Breast epithelium (tissue), 4 donors: ENCODE measurements around the gene CDS1. TPM values are rescaled to one million over a fixed set of nuclear protein-coding genes. Genes with fewer than 3 reads are reported as not detected.
"Not testable (repeated sequence)": the region's sequence is repeated elsewhere in the genome, so short reads cannot be mapped to it uniquely, and the experiment has no call there.

ENCODE experiments used
- DNase-seq, 2 donors: peaks; one replicate each; pipeline ENCODE4 v3.0.0-alpha.2; 2019; ENCODE audit warnings: low spot score in 2 of 2
- H3K27ac ChIP-seq, 2 donors: fragments of 200-600 bp; sonication (generic) in 1 of 2; one replicate each; pipeline ENCODE4 v1.5.1; 2016 to 2019; ENCODE audit warnings: mild to moderate bottlenecking in 1 of 2
- H3K27me3 ChIP-seq, 2 donors: fragments of 200-600 bp; sonication (generic) in 1 of 2; one replicate each; pipeline versions ENCODE4 v1.5.1 to v1.6.0; 2017 to 2019; ENCODE audit warnings: control low read depth in 1 of 2, mild to moderate bottlenecking in 1 of 2
- H3K36me3 ChIP-seq: fragments of 200-600 bp; one replicate; pipeline ENCODE4 v1.5.1; 2019
- H3K4me1 ChIP-seq, 2 donors: fragments of 200-600 bp; sonication (generic); one replicate each; pipeline ENCODE4 v1.5.1; 2016 to 2019; ENCODE audit warnings: control low read depth in 1 of 2
- H3K4me3 ChIP-seq, 3 donors: fragments of 200-600 bp; sonication (generic); 1 replicate in 2 of 3; 2 replicates in 1 of 3; pipeline ENCODE4 v1.5.1; 2016 to 2019; ENCODE audit warnings: mild to moderate bottlenecking in 3 of 3, moderate library complexity in 2 of 3
- H3K9me3 ChIP-seq, 2 donors: fragments of 200-600 bp; sonication (generic) in 1 of 2; one replicate each; pipeline ENCODE4 v1.5.1; 2016 to 2019; ENCODE audit warnings: control low read depth in 1 of 2
- POLR2A ChIP-seq: fragments of 450-650 bp; IDR thresholded peaks from one replicate; pipeline ENCODE4 v1.6.1; 2016; ENCODE audit warnings: antibody characterized with exemption, mild to moderate bottlenecking, moderate library complexity
- POLR2AphosphoS5 ChIP-seq, 3 donors: sonication (generic); formaldehyde crosslinking; IDR thresholded peaks; one replicate each; pipeline ENCODE4 v1.6.1; 2017; ENCODE audit warnings: antibody characterized with exemption in 3 of 3
- intact Hi-C: fragments of 100-400 bp; cut with DNase I; formaldehyde crosslinking; loops from one replicate; pipeline ENCODE4 v1.15.1; 2023; ENCODE audit warnings: low total_unique reads
- total RNA-seq, 3 donors: library from RNA; depleted of rRNA; stranded (reverse); fragments of >200 nt; gene quantifications; one replicate each; pipeline ENCODE4 v1.1.0, GENCODE V29; 2016
- TF ChIP-seq, protein P1 (sequence below), 3 donors: fragments of 450-650 bp; IDR thresholded peaks; one replicate each; pipeline ENCODE4 v1.5.1; 2016 to 2017; ENCODE audit warnings: antibody characterized with exemption in 3 of 3, mild to moderate bottlenecking in 3 of 3, moderate library complexity in 3 of 3

CDS1 gene
- total RNA-seq, 3 donors from 2014 or later = 1.1 to 29.6 (median 9.8) TPM

- no peak for DNase-seq
- Histone ChIP-seq H3K36me3 (no peaks in the 10 kb centered on the region), H3K4me3 (no peak overlapping the region), H3K27ac (no peak overlapping the region), H3K27me3 (no peaks in the 10 kb centered on the region), H3K4me1 (no peaks in the 10 kb centered on the region), H3K9me3 (no peaks in the 10 kb centered on the region)
- intact Hi-C loops = no loop called here
- TF ChIP-seq POLR2A (no peak), POLR2AphosphoS5 (IDR thresholded peaks at IDR 0.05) (no peak)
- TF ChIP-seq, protein P1, sequence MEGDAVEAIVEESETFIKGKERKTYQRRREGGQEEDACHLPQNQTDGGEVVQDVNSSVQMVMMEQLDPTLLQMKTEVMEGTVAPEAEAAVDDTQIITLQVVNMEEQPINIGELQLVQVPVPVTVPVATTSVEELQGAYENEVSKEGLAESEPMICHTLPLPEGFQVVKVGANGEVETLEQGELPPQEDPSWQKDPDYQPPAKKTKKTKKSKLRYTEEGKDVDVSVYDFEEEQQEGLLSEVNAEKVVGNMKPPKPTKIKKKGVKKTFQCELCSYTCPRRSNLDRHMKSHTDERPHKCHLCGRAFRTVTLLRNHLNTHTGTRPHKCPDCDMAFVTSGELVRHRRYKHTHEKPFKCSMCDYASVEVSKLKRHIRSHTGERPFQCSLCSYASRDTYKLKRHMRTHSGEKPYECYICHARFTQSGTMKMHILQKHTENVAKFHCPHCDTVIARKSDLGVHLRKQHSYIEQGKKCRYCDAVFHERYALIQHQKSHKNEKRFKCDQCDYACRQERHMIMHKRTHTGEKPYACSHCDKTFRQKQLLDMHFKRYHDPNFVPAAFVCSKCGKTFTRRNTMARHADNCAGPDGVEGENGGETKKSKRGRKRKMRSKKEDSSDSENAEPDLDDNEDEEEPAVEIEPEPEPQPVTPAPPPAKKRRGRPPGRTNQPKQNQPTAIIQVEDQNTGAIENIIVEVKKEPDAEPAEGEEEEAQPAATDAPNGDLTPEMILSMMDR (IDR thresholded peaks at IDR 0.05) = no peak
Measured at GRCh38 chr4:84652478-84652877, 69.6 kb downstream of the CDS1 start.

DNA sequence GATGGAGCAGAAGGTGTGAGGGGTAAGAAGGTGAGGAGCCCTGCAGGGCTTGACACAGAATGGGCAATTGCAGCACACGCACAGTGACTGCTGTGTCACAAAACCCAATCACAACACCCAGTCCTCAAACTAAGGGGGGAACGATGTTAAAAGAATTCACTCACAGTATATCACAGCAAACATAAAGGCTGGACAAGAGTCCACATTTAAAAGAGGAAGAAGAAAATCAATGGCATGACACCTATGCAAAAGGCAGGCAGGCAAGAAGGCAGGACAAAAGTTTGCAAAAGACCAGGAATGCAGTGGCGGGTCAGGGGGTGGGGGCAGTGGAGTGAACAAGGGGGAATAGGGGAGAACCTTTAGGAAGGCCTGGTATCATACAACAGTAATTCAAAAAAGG, 77.7 kb downstream of the CDS1 start:
- intact Hi-C loops = no loop called here
- Histone ChIP-seq H3K4me3 (no peak overlapping the region), H3K4me1 (no peaks in the 10 kb centered on the region), H3K9me3 (peaks cover 0 to 6% of the 10 kb centered on the region in 2 donors), H3K36me3 (no peaks in the 10 kb centered on the region), H3K27me3 (no peaks in the 10 kb centered on the region), H3K27ac (no peak overlapping the region)
- no peak for DNase-seq
- TF ChIP-seq POLR2A (no peak), POLR2AphosphoS5 (IDR thresholded peaks at IDR 0.05) (no peak)
- TF ChIP-seq, protein P1 (IDR thresholded peaks at IDR 0.05) = no peak

DNA sequence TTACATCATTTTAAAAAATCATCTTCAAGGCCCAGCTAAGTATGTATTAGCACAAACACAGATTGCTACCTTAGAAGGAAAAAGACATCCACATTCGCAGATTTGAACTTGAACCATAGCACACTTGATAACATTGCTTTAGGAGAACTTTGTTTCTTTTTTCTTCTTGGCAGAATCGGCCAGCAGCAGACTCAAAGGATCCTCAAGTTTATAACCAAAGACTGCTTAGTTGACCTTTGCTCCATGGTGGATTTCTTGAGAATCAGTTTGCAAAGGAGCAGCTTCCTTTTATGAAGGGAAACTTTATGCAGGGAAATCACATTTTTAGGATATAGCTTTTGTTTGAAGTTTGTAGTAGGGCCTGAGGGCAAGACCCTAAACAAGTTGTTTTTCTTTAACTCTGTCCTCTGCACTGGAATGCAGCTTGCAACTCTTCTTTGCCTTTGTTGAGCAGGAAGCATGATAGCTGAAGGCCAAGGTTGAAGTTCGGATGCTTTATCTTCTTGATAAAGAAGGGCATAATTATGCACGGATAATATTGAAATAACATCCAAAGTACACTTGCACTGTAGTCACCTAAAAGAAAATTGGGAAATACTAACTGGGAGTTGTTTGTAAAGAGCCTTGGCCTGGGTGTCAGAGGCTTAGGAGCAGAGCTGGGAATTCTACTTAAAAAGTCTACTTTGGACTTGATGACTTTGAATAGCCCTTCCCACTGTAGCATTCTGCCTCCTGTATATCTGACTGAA, 78.4 kb downstream of the CDS1 start:
- TF ChIP-seq, protein P1 (IDR thresholded peaks at IDR 0.05) = no peak
- TF ChIP-seq POLR2A (no peak), POLR2AphosphoS5 (IDR thresholded peaks at IDR 0.05) (no peak)
- H3K36me3 ChIP-seq = no peaks in the 10 kb centered on the region
- intact Hi-C loops = no loop called here

DNA sequence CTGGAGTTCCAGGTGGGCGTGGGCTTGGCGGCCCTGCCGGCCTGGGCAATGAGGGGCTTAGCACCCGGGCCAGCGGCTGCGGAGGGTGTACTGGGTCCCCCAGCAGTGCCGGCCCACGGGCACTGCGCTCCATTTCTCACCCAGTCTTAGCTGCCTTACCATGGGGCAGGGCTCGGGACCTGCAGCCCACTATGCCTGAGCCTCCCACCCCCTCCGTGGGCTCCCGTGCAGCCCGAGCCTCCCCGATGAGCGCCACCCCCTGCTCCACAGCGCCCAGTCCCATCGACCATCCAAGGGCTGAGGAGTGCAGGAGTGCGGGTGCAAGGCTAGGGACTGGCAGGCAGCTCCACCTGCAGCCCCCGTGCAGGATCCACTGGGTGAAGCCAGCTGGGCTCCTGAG, 81.8 kb downstream of the CDS1 start:
- H3K9me3 ChIP-seq, H3K27ac ChIP-seq, H3K36me3 ChIP-seq, H3K4me3 ChIP-seq, H3K4me1 ChIP-seq, DNase-seq, intact Hi-C loops, H3K27me3 ChIP-seq: not testable (repeated sequence)

More for the DNA sequence above, 78.4 kb downstream of the CDS1 start:
- H3K4me3 ChIP-seq = no peak overlapping the region
- no peaks in the 10 kb centered on the region for H3K4me1 ChIP-seq
- H3K9me3 ChIP-seq = peaks cover 0 to 6% of the 10 kb centered on the region in 2 donors
- H3K27ac ChIP-seq = no peak overlapping the region
- H3K27me3 ChIP-seq = no peaks in the 10 kb centered on the region
- DNase-seq = no peak

DNA sequence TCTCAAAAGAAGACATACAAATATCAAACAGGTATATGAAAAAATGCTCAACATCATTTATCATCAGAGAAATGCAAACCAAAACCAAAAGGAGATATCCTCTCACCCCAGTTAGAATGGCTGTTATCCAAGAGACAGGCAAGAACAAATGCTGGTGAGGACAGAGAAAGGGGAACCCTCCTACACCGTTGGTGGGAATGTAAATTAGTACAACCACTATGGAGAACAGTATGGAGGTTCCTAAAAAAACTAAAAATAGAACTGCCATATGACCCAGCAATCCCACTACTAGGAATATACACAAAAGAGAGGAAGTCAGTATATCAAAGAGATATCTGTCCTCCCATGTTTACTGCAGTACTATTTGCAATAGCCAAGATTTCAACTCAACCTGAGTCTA, 83.5 kb downstream of the CDS1 start:
- Histone ChIP-seq H3K27ac (no peak overlapping the region), H3K36me3 (no peaks in the 10 kb centered on the region), H3K4me1 (no peaks in the 10 kb centered on the region), H3K27me3 (no peaks in the 10 kb centered on the region), H3K9me3 (no peaks in the 10 kb centered on the region), H3K4me3 (no peak overlapping the region)
- TF ChIP-seq, protein P1 (IDR thresholded peaks at IDR 0.05) = no peak
- TF ChIP-seq POLR2A = no peak
- TF ChIP-seq POLR2AphosphoS5 (IDR thresholded peaks at IDR 0.05) = no peak
- intact Hi-C loops = no loop called here
- DNase-seq = no peak
